ENCODE data around the gene RCC1. TPM values are rescaled to one million over a fixed set of nuclear protein-coding genes. Genes with fewer than 3 reads are reported as not detected.

RCC1 gene
- total and polyA plus RNA-seq, 2 experiments from 2014 or later: 15.7 to 37.3 TPM

DNA sequence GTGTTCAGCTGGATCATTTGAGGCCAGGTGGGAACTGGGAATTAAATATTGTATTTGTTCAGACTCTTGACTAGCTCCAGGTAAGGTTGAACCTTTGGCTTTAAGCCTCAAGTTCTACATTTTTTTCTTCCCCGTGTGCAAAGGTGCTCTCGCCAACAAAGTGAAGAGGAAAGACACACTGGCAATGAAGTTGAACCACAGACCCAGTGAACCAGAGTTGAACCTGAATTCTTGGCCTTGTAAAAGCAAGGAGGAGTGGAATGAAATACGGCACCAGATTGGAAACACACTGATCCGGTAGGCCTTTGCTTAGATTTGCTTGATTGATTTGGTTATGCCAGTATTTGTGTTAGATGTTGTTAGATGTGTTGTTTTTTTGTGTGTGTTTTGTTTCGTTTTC is 25.5 kb upstream of the RCC1 start:
- DNase-seq (ENCODE audit: low spot score): no peak
- no peak for TF ChIP-seq EZH2 (IDR thresholded peaks at IDR 0.05; ENCODE audit: borderline replicate concordance)
- no peak for TF ChIP-seq EZH2phosphoT487 (IDR thresholded peaks at IDR 0.05; ENCODE audit: low read depth, severe bottlenecking, unreplicated experiment)
- TF ChIP-seq, protein P1, sequence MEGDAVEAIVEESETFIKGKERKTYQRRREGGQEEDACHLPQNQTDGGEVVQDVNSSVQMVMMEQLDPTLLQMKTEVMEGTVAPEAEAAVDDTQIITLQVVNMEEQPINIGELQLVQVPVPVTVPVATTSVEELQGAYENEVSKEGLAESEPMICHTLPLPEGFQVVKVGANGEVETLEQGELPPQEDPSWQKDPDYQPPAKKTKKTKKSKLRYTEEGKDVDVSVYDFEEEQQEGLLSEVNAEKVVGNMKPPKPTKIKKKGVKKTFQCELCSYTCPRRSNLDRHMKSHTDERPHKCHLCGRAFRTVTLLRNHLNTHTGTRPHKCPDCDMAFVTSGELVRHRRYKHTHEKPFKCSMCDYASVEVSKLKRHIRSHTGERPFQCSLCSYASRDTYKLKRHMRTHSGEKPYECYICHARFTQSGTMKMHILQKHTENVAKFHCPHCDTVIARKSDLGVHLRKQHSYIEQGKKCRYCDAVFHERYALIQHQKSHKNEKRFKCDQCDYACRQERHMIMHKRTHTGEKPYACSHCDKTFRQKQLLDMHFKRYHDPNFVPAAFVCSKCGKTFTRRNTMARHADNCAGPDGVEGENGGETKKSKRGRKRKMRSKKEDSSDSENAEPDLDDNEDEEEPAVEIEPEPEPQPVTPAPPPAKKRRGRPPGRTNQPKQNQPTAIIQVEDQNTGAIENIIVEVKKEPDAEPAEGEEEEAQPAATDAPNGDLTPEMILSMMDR (IDR thresholded peaks at IDR 0.05; ENCODE audit: poor library complexity): no peak
- no peak overlapping the region for H3K27ac ChIP-seq
- no peak overlapping the region for H2AFZ ChIP-seq
- WGBS (ENCODE audit: low lambda C conversion rate, missing lambda C conversion rate): 97% methylated on average over 5 of the region's 5 CpGs
- no peaks in the 10 kb centered on the region for H3K79me2 ChIP-seq
- H4K20me1 ChIP-seq (ENCODE audit: insufficient read depth, poor library complexity, severe bottlenecking): no peaks in the 10 kb centered on the region
- H3K4me1 ChIP-seq (ENCODE audit: insufficient read depth): no peaks in the 10 kb centered on the region
- H3K36me3 ChIP-seq (replicated peaks; ENCODE audit: insufficient read depth, low read depth): no peaks in the 10 kb centered on the region
- no peak overlapping the region for H3K4me3 ChIP-seq
- no peaks in the 10 kb centered on the region for H3K9me2 ChIP-seq (replicated peaks; ENCODE audit: insufficient read depth)
- H3K4me2 ChIP-seq: no peak overlapping the region
- H3K27me3 ChIP-seq: no peaks in the 10 kb centered on the region
- no peaks in the 10 kb centered on the region for H3K9me3 ChIP-seq (ENCODE audit: low read depth)

DNA sequence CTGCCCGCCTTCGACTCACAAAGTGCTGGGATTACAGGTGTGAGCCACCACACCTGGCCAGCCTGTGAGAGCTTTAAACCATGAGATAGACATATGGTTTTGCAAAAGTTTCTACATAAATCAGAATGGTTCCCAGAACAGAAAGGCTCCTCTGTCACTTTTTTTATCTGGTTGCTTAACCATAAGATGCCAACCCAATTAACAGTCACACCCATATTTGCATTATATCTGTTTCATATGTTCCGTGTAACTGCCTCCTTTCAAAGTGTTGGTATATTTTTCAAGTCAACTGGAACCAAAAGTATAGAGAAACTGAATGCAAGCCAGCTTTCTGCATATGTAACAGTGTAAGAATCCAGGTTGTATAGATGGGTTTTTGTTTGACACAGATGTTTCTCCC is 23.7 kb upstream of the RCC1 start:
- no peaks in the 10 kb centered on the region for H3K27me3 ChIP-seq
- no peaks in the 10 kb centered on the region for H3K9me3 ChIP-seq (ENCODE audit: low read depth)
- H3K27ac ChIP-seq: no peak overlapping the region
- H3K9me2 ChIP-seq (replicated peaks; ENCODE audit: insufficient read depth): no peaks in the 10 kb centered on the region
- no peaks in the 10 kb centered on the region for H3K79me2 ChIP-seq
- TF ChIP-seq EZH2phosphoT487 (IDR thresholded peaks at IDR 0.05; ENCODE audit: low read depth, severe bottlenecking, unreplicated experiment) (no peak), EZH2 (IDR thresholded peaks at IDR 0.05; ENCODE audit: borderline replicate concordance) (no peak)
- TF ChIP-seq, protein P1 (IDR thresholded peaks at IDR 0.05; ENCODE audit: poor library complexity): no peak
- H4K20me1 ChIP-seq (ENCODE audit: insufficient read depth, poor library complexity, severe bottlenecking): no peaks in the 10 kb centered on the region
- H3K36me3 ChIP-seq (replicated peaks; ENCODE audit: insufficient read depth, low read depth): no peaks in the 10 kb centered on the region
- H2AFZ ChIP-seq: no peak overlapping the region
- no peak overlapping the region for H3K4me3 ChIP-seq
- H3K4me1 ChIP-seq (ENCODE audit: insufficient read depth): no peaks in the 10 kb centered on the region
- H3K4me2 ChIP-seq: no peak overlapping the region
- no peak for DNase-seq (ENCODE audit: low spot score)
- WGBS (ENCODE audit: low lambda C conversion rate, missing lambda C conversion rate): 96% methylated on average over 3 of the region's 3 CpGs

DNA sequence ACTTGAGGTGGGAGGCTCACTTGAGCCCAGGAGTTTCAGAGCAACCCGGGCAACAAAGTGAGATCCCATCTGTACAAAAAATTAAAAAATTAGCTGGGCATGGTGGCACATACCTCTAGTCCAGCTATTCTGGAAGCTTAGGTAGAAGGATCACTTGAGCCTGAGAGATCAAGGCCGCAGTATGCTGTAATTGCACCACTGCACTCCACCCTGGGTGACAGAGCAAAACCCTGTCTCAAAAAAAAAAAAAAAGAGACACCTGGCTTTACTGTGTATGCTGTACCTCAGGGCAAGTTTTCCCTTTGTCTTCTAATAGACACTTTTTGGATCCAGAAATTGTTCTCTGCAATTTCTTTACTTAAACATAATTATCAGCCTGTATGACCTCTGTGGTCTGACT is 23.1 kb upstream of the RCC1 start:
- Histone ChIP-seq H3K36me3 (replicated peaks; ENCODE audit: insufficient read depth, low read depth) (no peaks in the 10 kb centered on the region), H3K4me1 (ENCODE audit: insufficient read depth) (no peaks in the 10 kb centered on the region), H3K79me2 (no peaks in the 10 kb centered on the region), H3K27me3 (no peaks in the 10 kb centered on the region), H3K4me2 (no peak overlapping the region), H4K20me1 (ENCODE audit: insufficient read depth, poor library complexity, severe bottlenecking) (no peaks in the 10 kb centered on the region), H3K4me3 (no peak overlapping the region), H3K9me2 (replicated peaks; ENCODE audit: insufficient read depth) (no peaks in the 10 kb centered on the region), H2AFZ (no peak overlapping the region), H3K27ac (no peak overlapping the region), H3K9me3 (ENCODE audit: low read depth) (no peaks in the 10 kb centered on the region)
- TF ChIP-seq, protein P1 (IDR thresholded peaks at IDR 0.05; ENCODE audit: poor library complexity): no peak
- TF ChIP-seq EZH2phosphoT487 (IDR thresholded peaks at IDR 0.05; ENCODE audit: low read depth, severe bottlenecking, unreplicated experiment) (no peak), EZH2 (IDR thresholded peaks at IDR 0.05; ENCODE audit: borderline replicate concordance) (no peak)
- DNase-seq (ENCODE audit: low spot score): no peak
- WGBS (ENCODE audit: low lambda C conversion rate, missing lambda C conversion rate): 98% methylated on average over 2 of the region's 2 CpGs

DNA sequence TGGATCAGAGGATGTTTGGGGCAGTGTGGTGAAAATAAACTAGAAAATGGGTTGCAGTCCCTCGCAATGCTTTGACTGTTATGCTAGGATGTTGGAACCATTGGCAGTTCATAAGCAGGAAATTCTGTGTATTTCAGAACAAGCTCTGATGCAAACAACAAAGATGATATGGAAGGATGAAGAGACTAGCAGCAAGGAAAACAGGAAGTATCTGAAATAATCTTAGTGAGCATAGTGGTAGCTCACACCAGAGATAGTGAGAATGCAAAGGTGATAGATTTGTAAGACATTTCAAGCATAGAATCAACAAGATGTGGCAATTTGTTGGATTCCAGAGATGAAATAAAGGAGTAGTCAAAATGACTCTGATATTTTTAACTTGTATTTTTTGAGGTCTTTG is 11.1 kb upstream of the RCC1 start:
- H4K20me1 ChIP-seq (ENCODE audit: insufficient read depth, poor library complexity, severe bottlenecking): no peaks in the 10 kb centered on the region
- no peaks in the 10 kb centered on the region for H3K27me3 ChIP-seq
- TF ChIP-seq, protein P1 (IDR thresholded peaks at IDR 0.05; ENCODE audit: poor library complexity): no peak
- TF ChIP-seq EZH2 (IDR thresholded peaks at IDR 0.05; ENCODE audit: borderline replicate concordance) (no peak), EZH2phosphoT487 (IDR thresholded peaks at IDR 0.05; ENCODE audit: low read depth, severe bottlenecking, unreplicated experiment) (no peak)
- DNase-seq (ENCODE audit: low spot score): no peak
- H3K36me3 ChIP-seq (replicated peaks; ENCODE audit: insufficient read depth, low read depth): peaks cover 1% of the 10 kb centered on the region
- no peak overlapping the region for H3K27ac ChIP-seq
- H3K79me2 ChIP-seq: no peaks in the 10 kb centered on the region
- H2AFZ ChIP-seq: no peak overlapping the region
- WGBS (ENCODE audit: low lambda C conversion rate, missing lambda C conversion rate): 100% methylated on average over 1 of the region's 1 CpG
- no peaks in the 10 kb centered on the region for H3K9me3 ChIP-seq (ENCODE audit: low read depth)
- no peak overlapping the region for H3K4me3 ChIP-seq
- H3K9me2 ChIP-seq (replicated peaks; ENCODE audit: insufficient read depth): no peaks in the 10 kb centered on the region
- H3K4me2 ChIP-seq: no peak overlapping the region
- H3K4me1 ChIP-seq (ENCODE audit: insufficient read depth): no peaks in the 10 kb centered on the region
